Measurements from ENCODE around the gene PXDN.
"Not testable (repeated sequence)": the region's sequence is repeated elsewhere in the genome, so short reads cannot be mapped to it uniquely, and the experiment has no call there.

The PXDN gene

GRCh38 chr2:1739961-1740715, 4.2 kb downstream of the PXDN start:
- DNase-seq, result no peak

DNA sequence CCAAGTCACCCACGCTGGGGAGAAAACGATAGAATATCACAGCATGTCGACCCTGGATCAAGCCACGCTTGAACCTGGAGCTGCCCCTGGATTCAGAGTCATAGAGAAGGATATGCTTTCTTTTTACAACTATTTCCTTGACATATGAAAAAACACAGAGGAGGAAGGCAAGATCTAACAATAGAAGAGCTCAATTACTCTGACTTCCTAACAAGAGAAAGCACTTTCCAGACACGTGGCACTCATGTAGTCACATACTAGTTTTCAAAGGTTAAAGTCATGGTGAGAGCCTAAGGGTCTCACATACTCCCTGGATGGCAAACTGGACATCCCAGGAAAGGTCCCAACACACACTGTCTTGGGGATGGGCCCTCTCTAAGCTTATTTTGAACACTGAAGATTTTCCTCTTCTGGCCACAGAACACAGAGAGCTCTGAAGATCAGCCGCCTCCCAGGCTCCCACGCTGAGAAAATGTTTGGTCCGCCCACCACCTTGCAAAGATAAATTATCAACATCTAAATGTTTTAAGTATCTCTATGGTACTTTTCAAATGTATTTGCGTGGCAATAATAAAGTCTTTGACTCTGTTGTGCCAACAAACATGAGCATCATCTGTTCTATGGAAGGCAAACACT, 4.9 kb downstream of the PXDN start:
- no peak for DNase-seq

GRCh38 chr2:1738646-1739302, 5.5 kb downstream of the PXDN start:
- DNase-seq, result no peak

GRCh38 chr2:1738163-1738562, 6.2 kb downstream of the PXDN start:
- no peak for DNase-seq

GRCh38 chr2:1736997-1737480, 7.3 kb downstream of the PXDN start:
- DNase-seq, result no peak

DNA sequence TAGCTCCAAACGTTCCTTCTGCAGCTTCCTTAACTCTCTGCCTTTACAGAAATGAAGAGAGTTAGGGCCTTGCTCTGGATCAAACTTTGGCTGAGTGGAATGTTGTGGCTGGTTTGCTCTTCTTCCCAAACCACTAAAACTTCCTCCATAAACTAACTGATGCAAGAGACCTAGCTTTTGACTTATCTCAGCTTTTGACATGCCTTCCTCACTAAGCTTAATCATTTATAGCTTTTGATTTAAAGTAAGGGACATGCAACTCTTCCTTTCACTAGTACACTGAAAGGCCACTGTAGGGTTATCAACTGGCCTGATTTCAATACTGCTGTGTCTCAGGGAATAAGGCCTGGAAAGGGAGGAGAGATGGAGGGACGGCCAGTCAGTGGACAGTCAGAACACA, 8.3 kb downstream of the PXDN start:
- DNase-seq, result no peak

- DNase-seq, result not testable (repeated sequence)
Measured at GRCh38 chr2:1733298-1733697, 11.0 kb downstream of the PXDN start.

DNA sequence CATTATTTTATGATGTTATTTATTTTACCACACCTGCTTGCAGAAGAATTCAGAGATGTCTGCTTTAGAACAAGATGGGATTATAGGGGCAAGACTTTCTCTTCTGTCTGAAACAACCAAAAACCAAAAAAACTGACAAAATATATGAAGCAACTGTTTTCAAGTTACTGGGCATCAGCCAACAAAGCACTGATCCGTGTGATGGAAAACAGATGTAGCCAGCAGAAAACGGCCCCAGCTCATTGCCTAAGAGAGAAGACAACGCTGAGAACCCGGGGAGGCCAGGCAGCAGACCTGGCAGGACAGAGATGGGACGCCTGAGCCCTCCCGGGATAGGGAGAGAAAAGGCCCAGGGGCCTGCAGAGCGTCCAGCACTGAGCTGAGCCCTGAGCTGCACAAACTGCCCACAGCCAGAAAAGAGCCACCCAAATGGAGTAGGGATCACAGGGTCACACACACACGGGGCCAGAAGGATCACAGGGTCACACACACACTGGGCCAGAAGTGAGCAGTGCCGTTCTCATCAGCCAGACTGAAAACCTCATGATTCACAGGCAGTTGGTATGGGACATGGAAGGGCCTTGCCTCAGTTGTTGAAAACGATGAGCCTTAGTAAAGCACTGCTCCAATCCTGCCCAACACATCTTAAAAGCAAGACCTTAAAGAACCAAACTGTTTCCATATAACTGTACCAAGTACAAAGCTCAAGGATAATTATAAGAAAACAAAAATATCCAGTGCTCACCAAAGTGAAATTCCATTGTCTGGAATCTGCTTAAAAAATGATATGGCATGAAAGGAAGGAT, 12.1 kb downstream of the PXDN start:
- DNase-seq, result no peak

DNA sequence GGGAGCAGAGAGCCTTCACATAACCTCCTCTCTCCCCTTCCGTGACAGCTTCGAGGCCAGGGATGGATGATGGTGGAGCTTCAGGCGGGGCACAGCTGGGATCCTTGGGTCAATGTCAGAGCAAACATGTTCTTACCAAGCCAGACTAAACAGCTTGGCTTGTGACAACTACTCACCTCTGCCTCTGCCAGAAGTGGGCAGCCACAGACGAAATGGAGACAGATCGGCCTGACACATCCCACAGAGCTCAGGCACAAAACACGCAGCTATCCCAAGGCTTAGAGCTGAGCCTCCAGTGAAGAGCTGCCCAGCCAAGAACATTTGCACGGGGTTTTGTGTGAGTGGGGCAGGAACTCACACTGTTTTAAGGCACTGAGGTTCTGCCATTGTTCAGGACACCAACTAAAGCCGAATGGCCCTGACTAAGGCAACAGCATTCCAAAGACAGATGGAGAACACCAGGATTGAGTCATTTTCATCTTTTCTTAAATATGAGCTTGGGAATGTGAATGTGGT, 12.8 kb downstream of the PXDN start:
- DNase-seq, result no peak

- DNase-seq, result no peak
Measured at GRCh38 chr2:1730015-1730927, 14.0 kb downstream of the PXDN start.

GRCh38 chr2:1729242-1729641, 15.1 kb downstream of the PXDN start:
- DNase-seq, result no peak

DNA sequence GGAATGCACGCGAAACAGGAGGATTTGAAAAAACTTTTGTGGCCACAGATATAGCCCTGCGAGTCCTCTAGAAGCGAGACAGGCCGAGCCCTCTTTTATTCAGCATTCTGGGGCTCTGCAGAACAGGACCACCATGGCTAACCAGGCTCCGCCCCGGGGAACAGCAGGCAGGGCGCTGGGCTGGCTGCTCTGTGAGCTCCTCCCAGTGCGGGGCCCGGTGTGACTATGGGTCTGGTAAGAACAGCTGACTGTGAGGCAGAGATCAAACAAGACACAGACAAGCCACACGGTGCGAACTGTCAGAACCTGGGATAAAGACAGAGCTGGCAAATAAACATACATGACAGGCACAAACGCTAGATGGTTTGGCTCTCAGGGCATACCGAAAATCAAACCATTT, 15.5 kb downstream of the PXDN start:
- DNase-seq, result no peak

GRCh38 chr2:1727796-1728474, 16.4 kb downstream of the PXDN start:
- no peak for DNase-seq

GRCh38 chr2:1727101-1727771, 17.1 kb downstream of the PXDN start:
- DNase-seq, result no peak

GRCh38 chr2:1726558-1726957, 17.8 kb downstream of the PXDN start:
- no peak for DNase-seq

- not testable (repeated sequence) for DNase-seq
Measured at GRCh38 chr2:1724351-1724750, 20.0 kb downstream of the PXDN start.

GRCh38 chr2:1723397-1724042, 20.8 kb downstream of the PXDN start:
- no peak for DNase-seq

GRCh38 chr2:1722692-1723091, 21.6 kb downstream of the PXDN start:
- no peak for DNase-seq

DNA sequence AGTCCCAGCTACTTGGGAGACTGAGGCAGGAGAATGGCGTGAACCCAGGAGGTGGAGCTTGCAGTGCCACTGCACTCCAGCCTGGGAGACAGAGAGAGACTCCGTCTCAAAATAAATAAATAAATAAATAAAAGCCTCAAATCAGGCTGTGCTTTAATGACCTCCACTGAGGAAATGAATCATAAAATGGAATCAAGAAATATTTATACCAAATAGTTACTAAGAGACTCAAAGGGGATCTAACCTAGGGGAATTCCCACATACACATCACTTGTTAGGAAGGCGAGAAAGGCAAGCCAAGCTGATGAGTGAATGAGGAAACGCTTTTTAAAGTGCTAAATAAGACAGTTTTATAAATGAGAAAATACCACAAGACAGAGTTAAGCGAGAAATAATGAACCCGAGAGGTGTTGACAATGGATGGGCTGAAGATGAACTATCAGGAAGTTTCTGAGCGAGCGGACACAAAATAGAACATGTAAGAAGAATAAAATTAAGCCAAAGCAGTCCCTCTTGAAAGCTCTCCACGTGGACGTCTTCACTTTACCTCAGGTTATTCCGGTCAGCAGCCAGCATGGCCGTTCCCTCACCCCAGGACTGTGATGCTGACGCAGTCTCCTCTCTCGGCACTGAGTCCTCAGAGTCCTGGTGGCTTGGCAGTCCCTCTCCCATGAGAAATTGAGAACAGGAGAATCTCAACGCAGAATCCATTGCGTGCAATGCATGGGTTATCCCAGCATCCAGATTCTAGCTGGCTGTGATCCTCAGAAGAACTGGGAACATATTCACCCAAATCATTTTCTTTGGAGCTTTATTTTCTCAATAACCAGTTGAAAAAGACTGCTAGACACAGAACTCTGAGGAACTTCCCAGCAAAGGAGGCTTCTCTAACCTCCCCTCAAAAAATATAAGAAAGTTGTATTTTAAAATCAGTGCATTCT, 22.3 kb downstream of the PXDN start:
- no peak for DNase-seq

All from suppressor macrophage treated with lipopolysaccharide for 4 hours (primary cell).